OCI-LY7 (cell line): Measurements from ENCODE around the gene RPL36. TPM values are rescaled to one million over a fixed set of nuclear protein-coding genes. Genes with fewer than 3 reads are reported as not detected.

Experiments used
- Bru-seq: library from RNA; stranded (reverse); fragments of 400-500 nt; gene quantifications from one replicate; lab custom pipeline; 2021; lab: Mats Ljungman, UMichigan
- BruChase-seq, 2 experiments: library from RNA; stranded (reverse); fragments of 400-500 nt; gene quantifications; one replicate each; lab custom pipeline; 2021; lab: Mats Ljungman, UMichigan
- BruUV-seq: library from RNA; stranded (reverse); fragments of 400-500 nt; replicated peaks from 2 replicates; lab custom pipeline; 2021; lab: Mats Ljungman, UMichigan
- CTCF ChIA-PET: fragments of 300-600 bp; sonication (Branson Sonifier 250); formaldehyde crosslinking; loops from one replicate; lab custom pipeline; 2022; ENCODE audit warnings: antibody characterized with exemption; ENCODE audit not compliant: unreplicated experiment; lab: Charles Lee
- POLR2A ChIA-PET: fragments of 300-600 bp; sonication (Branson Sonifier 250); formaldehyde crosslinking; loops from one replicate; lab custom pipeline; 2022; ENCODE audit warnings: antibody characterized with exemption; lab: Charles Lee
- DNase-seq: peaks from one replicate; pipeline ENCODE4 v3.0.0-alpha.2; 2015; ENCODE audit warnings: low spot score
- H2AFZ ChIP-seq: fragments of 200-600 bp; sonication (generic), shearing (Covaris generic); 2 replicates; pipeline ENCODE4 v1.6.1; 2014; ENCODE audit warnings: mild to moderate bottlenecking, antibody characterized with exemption, low read length, moderate library complexity
- H3K27ac ChIP-seq: fragments of 200-600 bp; sonication (generic); 2 replicates; pipeline ENCODE4 v1.5.1; 2014; ENCODE audit warnings: mixed run types, low read depth, mild to moderate bottlenecking, moderate library complexity, low read length, inconsistent platforms; ENCODE audit not compliant: poor library complexity, severe bottlenecking
- H3K36me3 ChIP-seq: fragments of 200-600 bp; sonication (generic); 2 replicates; pipeline ENCODE4 v1.6.1; 2014; ENCODE audit warnings: mild to moderate bottlenecking, antibody characterized with exemption, low read length, moderate library complexity, mixed read lengths; ENCODE audit not compliant: insufficient read depth
- H3K4me1 ChIP-seq: fragments of 200-600 bp; sonication (generic); 2 replicates; pipeline ENCODE4 v1.5.1; 2014; ENCODE audit warnings: mild to moderate bottlenecking, low read length; ENCODE audit not compliant: insufficient read depth, poor library complexity, severe bottlenecking
- H3K4me2 ChIP-seq: fragments of 200-600 bp; sonication (generic); 2 replicates; pipeline ENCODE4 v1.6.1; 2014; ENCODE audit warnings: mild to moderate bottlenecking, low read length
- H3K4me3 ChIP-seq: fragments of 200-600 bp; sonication (generic); 2 replicates; pipeline ENCODE4 v1.5.1; 2014; ENCODE audit warnings: mild to moderate bottlenecking, low read depth, low read length; ENCODE audit not compliant: poor library complexity, severe bottlenecking
- H3K79me2 ChIP-seq: fragments of 200-600 bp; sonication (generic); 2 replicates; pipeline ENCODE4 v1.6.1; 2016; ENCODE audit warnings: low read depth, mild to moderate bottlenecking, low read length, moderate library complexity, mixed read lengths; ENCODE audit not compliant: insufficient read depth
- H3K9me2 ChIP-seq: fragments of 200-600 bp; sonication (generic); 2 replicates; pipeline ENCODE4 v1.6.1; 2016; ENCODE audit warnings: mild to moderate bottlenecking, low read length, mixed read lengths; ENCODE audit not compliant: insufficient read depth
- H3K9me3 ChIP-seq: fragments of 200-600 bp; sonication (generic); 2 replicates; pipeline ENCODE4 v1.6.1; 2014; ENCODE audit warnings: mild to moderate bottlenecking, mixed run types, low read length, mixed read lengths
- H4K20me1 ChIP-seq: fragments of 200-600 bp; sonication (generic); 2 replicates; pipeline ENCODE4 v1.6.1; 2014; ENCODE audit warnings: mild to moderate bottlenecking, antibody characterized with exemption, low read length, moderate library complexity, mixed read lengths; ENCODE audit not compliant: insufficient read depth
- EZH2phosphoT487 ChIP-seq: fragments of 200-600 bp; sonication (generic); IDR thresholded peaks from 2 replicates; pipeline ENCODE4 v1.6.1; 2018; ENCODE audit warnings: low read depth, borderline replicate concordance, mild to moderate bottlenecking, mixed run types, antibody characterized with exemption, low read length, moderate library complexity, mixed read lengths
- intact Hi-C: fragments of 100-400 bp; cut with micrococcal nuclease; formaldehyde crosslinking; loops from one replicate; pipeline ENCODE4 v1.10.0; 2022; ENCODE audit not compliant: unreplicated experiment
- long read RNA-seq: library from polyadenylated mRNA; stranded (forward); transcript quantifications from one replicate; pipeline ENCODE4 v2.0.0, GENCODE V29; 2022
- total RNA-seq, 2 experiments: library from RNA; depleted of rRNA in 1 of 2; stranded (reverse); fragments of >200 nt in 1 of 2; shearing (Covaris generic) in 1 of 2; gene quantifications; 2 replicates each; pipeline ENCODE4 v1.2.3, GENCODE V29; 2014 to 2022
- TF ChIP-seq, protein P1 (sequence below): fragments of 200-600 bp; sonication (generic); conservative IDR thresholded peaks from 2 replicates; pipeline ENCODE4 v1.5.1; 2014; ENCODE audit warnings: mild to moderate bottlenecking, antibody characterized with exemption, low read length, moderate library complexity, mixed read lengths

RPL36 gene
- total RNA-seq (2014; rRNA removed; shearing (Covaris generic)), result 1,836 and 1,936 TPM in 2 replicates
- 1,232 and 1,257 TPM in 2 replicates for total RNA-seq (2022)
- percentile 85 among the genes with signal in this experiment for Bru-seq, nascent RNA
- BruChase-seq, experiment 1, labeled RNA remaining after a 6-hour chase, result percentile 84 among the genes with signal in this experiment
- BruChase-seq, experiment 2, labeled RNA remaining after a 2-hour chase, result percentile 76 among the genes with signal in this experiment
- long read RNA-seq, transcript RPL36-202 (3 exons, 556 nt), result minor isoform, 36 of 436 reads
- long read RNA-seq, transcript RPL36-201 (4 exons, 707 nt), result major isoform, 366 of 436 reads
- long read RNA-seq, partial matches to known transcripts, result 30 of 436 reads
- long read RNA-seq, other reads (novel, unspliced or antisense), result 4 of 436 reads

DNA sequence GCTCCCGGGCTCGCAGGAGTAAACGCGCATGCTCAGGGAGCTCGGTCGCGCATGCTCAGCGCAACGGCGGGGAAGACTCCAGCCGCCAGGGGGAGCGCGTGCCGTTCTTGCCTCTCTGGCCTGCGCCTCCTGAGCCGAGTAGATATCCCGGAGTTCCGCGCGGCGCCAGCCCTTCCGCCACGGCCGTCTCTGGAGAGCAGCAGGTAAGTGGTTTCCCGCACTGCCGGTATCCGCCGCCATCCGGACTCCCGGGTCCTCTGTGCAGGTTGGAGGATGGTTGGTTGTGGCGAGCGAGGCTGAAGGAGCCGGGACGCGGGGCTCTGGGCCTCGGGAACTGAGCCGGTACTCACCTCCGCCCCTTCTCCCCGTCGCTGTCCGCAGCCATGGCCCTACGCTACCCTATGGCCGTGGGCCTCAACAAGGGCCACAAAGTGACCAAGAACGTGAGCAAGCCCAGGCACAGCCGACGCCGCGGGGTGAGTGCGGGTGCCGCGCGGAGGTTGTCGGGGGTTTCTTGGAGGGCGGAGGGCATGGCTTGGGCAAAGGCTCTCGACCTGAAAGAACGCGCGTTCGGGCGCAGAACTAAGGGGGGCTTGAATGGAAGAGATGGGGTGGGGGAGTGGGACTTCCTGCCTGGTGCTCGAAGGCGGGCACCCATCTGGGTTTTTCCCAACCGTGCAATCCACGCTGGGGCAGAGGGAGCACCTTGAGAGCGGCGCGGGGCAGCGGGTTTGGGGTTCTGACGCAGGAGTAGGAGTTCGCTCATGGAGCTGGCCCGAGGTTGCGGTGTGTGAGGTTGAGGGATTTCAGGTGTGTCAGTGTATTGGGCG, at the start of gene RPL36:
RPL36 (plus strand) TSS at position 171 of the 830 bp plus-strand sequence; CDS start at position 384, 213 bp downstream.
- CTCF ChIA-PET, result no interaction called here
- H3K4me3 ChIP-seq, result peak within 1 kb of the TSS; percentile 88
- peaks cover 18% of the 10 kb centered on the region for H3K4me1 ChIP-seq
- peaks cover 52% of the 10 kb centered on the region for H3K36me3 ChIP-seq
- BruUV-seq, result no TSS peak
- H3K79me2 ChIP-seq, result peaks cover 37% of the 10 kb centered on the region
- no peak within 1 kb of the TSS for H2AFZ ChIP-seq
- H3K27ac ChIP-seq, result peak within 1 kb of the TSS; percentile 73
- DNase-seq, result peak; percentile 97
- no peak for TF ChIP-seq EZH2phosphoT487
- TF ChIP-seq, protein P1, sequence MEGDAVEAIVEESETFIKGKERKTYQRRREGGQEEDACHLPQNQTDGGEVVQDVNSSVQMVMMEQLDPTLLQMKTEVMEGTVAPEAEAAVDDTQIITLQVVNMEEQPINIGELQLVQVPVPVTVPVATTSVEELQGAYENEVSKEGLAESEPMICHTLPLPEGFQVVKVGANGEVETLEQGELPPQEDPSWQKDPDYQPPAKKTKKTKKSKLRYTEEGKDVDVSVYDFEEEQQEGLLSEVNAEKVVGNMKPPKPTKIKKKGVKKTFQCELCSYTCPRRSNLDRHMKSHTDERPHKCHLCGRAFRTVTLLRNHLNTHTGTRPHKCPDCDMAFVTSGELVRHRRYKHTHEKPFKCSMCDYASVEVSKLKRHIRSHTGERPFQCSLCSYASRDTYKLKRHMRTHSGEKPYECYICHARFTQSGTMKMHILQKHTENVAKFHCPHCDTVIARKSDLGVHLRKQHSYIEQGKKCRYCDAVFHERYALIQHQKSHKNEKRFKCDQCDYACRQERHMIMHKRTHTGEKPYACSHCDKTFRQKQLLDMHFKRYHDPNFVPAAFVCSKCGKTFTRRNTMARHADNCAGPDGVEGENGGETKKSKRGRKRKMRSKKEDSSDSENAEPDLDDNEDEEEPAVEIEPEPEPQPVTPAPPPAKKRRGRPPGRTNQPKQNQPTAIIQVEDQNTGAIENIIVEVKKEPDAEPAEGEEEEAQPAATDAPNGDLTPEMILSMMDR, result peak; percentile 85
- H4K20me1 ChIP-seq, result 0 out of 2 replicates have a peak, but pooled peaks cover 6% of the 10 kb centered on the region
- H3K4me2 ChIP-seq, result peak within 1 kb of the TSS; percentile 83
- intact Hi-C loops, result loop anchor here (2.0 kb wide), 2 partner anchors 68 to 100 kb away; partner anchors contain the start of genes DUS3L, SAFB and SAFB2
- H3K9me2 ChIP-seq, result no peaks in the 10 kb centered on the region
- H3K9me3 ChIP-seq, result no peaks in the 10 kb centered on the region
- POLR2A ChIA-PET, result interaction anchor here (1.0 to 1.5 kb wide), 3 partner anchors 15 to 68 kb away, joined by 4 to 6 read pairs (median 4); partner anchors contain the start of gene SAFB2

DNA sequence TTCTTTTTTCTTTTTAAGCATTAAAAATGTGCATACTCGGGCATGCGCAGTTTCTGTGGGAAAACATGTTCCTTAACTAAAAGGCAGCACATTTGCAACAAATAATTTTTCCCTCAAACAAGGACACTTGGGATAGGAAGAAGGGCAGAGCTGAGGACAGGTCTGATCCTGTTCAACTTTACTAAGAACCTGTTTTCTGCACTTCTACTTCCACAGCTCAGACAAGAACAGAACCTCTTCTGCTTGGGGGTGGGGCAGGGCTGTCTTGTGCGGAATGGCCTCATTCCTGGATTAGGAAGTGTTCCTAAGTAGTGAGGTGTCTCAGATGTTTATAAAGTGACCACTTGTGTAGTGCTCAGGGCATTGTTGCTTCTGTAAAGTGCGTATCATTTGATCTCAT, 48.9 kb upstream of the RPL36 start:
- no TSS peak for BruUV-seq
- Histone ChIP-seq H3K4me2 (no peak overlapping the region), H3K79me2 (peaks cover 99% of the 10 kb centered on the region), H3K4me3 (no peak overlapping the region), H3K9me3 (no peaks in the 10 kb centered on the region), H4K20me1 (peaks cover 36% of the 10 kb centered on the region), H3K9me2 (no peaks in the 10 kb centered on the region), H3K4me1 (no peaks in the 10 kb centered on the region), H3K36me3 (peaks cover 89% of the 10 kb centered on the region), H3K27ac (no peak overlapping the region), H2AFZ (no peak overlapping the region)
- ChIA-PET POLR2A (no interaction called here), CTCF (no interaction called here)
- TF ChIP-seq, protein P1, result no peak
- TF ChIP-seq EZH2phosphoT487, result no peak
- no peak for DNase-seq
- intact Hi-C loops, result no loop called here
